Liver (tissue), 9 donors: ENCODE measurements around the gene CFHR3. TPM values are rescaled to one million over a fixed set of nuclear protein-coding genes. Genes with fewer than 3 reads are reported as not detected.

Experiments
- DNase-seq: peaks from one replicate; pipeline ENCODE4 v3.0.0-alpha.2; 2017; ENCODE audit warnings: low spot score
- H3K27ac ChIP-seq, 2 donors: one replicate each; pipeline ENCODE4 v1.7.0; 2013; ENCODE audit warnings: inconsistent platforms in 2 of 2, low read length in 2 of 2, control low read depth in 1 of 2, low read depth in 1 of 2, mild to moderate bottlenecking in 1 of 2
- H3K27me3 ChIP-seq, 4 donors: one replicate each; pipeline versions ENCODE4 v1.6.1 to v1.7.0; 2013; ENCODE audit warnings: low read length in 3 of 4, inconsistent platforms in 1 of 4, mild to moderate bottlenecking in 1 of 4, moderate library complexity in 1 of 4; ENCODE audit not compliant: control insufficient read depth in 4 of 4, insufficient read depth in 4 of 4
- H3K36me3 ChIP-seq, 4 donors: one replicate each; pipeline versions ENCODE4 v1.6.1 to v1.7.0; 2013; ENCODE audit warnings: low read length in 3 of 4, mild to moderate bottlenecking in 3 of 4, low read depth in 1 of 4, moderate library complexity in 1 of 4; ENCODE audit not compliant: control insufficient read depth in 4 of 4, insufficient read depth in 3 of 4
- H3K4me1 ChIP-seq, 4 donors: one replicate each; pipeline versions ENCODE4 v1.6.1 to v1.7.0; 2013; ENCODE audit warnings: low read length in 3 of 4, mild to moderate bottlenecking in 3 of 4, moderate library complexity in 1 of 4; ENCODE audit not compliant: control insufficient read depth in 4 of 4, insufficient read depth in 4 of 4
- H3K4me3 ChIP-seq, 3 donors: one replicate each; pipeline versions ENCODE4 v1.6.1 to v1.7.0; 2013; ENCODE audit warnings: low read length in 3 of 3, control low read depth in 1 of 3, low read depth in 1 of 3, mild to moderate bottlenecking in 1 of 3
- H3K9ac ChIP-seq, 2 donors: one replicate each; pipeline ENCODE4 v1.7.0; 2013; ENCODE audit warnings: low read length in 2 of 2, mild to moderate bottlenecking in 2 of 2, moderate library complexity in 2 of 2, control low read depth in 1 of 2, low read depth in 1 of 2
- H3K9me3 ChIP-seq, 4 donors: one replicate each; pipeline versions ENCODE4 v1.6.1 to v1.7.0; 2013; ENCODE audit warnings: low read length in 3 of 4; ENCODE audit not compliant: control insufficient read depth in 4 of 4
- FOXA1 ChIP-seq: IDR thresholded peaks from 2 replicates; pipeline ENCODE4 v1.6.1; 2016; ENCODE audit warnings: antibody characterized with exemption
- FOXA2 ChIP-seq: IDR thresholded peaks from 2 replicates; pipeline ENCODE4 v1.6.1; 2016; ENCODE audit warnings: antibody characterized with exemption
- HNF4A ChIP-seq, 2 donors: conservative IDR thresholded peaks; 2 replicates each; pipeline ENCODE4 v1.6.1; 2016; ENCODE audit warnings: antibody characterized with exemption in 2 of 2, mild to moderate bottlenecking in 2 of 2
- HNF4G ChIP-seq: IDR thresholded peaks from 2 replicates; pipeline ENCODE4 v1.6.1; 2016; ENCODE audit warnings: antibody characterized with exemption
- JUND ChIP-seq, 2 donors: IDR thresholded peaks; 2 replicates each; pipeline ENCODE4 v1.6.1; 2016; ENCODE audit warnings: antibody characterized with exemption in 2 of 2
- NR2F2 ChIP-seq: IDR thresholded peaks from 2 replicates; pipeline ENCODE4 v1.6.1; 2016; ENCODE audit warnings: antibody characterized with exemption
- RAD21 ChIP-seq, 2 donors: IDR thresholded peaks; 2 replicates each; pipeline ENCODE4 v1.6.1; 2016; ENCODE audit warnings: antibody characterized with exemption in 2 of 2, mild to moderate bottlenecking in 2 of 2
- RXRA ChIP-seq, 2 donors: IDR thresholded peaks; 2 replicates each; pipeline ENCODE4 v1.6.1; 2017 to 2018; ENCODE audit warnings: antibody characterized with exemption in 2 of 2, mild to moderate bottlenecking in 1 of 2
- SP1 ChIP-seq: IDR thresholded peaks from 2 replicates; pipeline ENCODE4 v1.6.1; 2018; ENCODE audit warnings: antibody characterized with exemption, mild to moderate bottlenecking
- TAF1 ChIP-seq: conservative IDR thresholded peaks from 2 replicates; pipeline ENCODE4 v1.6.1; 2016; ENCODE audit warnings: antibody characterized with exemption, mild to moderate bottlenecking
- YY1 ChIP-seq: IDR thresholded peaks from 2 replicates; pipeline ENCODE4 v1.6.1; 2016; ENCODE audit warnings: antibody characterized with exemption, mild to moderate bottlenecking
- WGBS: extraction: QIAGEN DNeasy Blood & Tissue Kit; methylation state at CpG from one replicate; pipeline ENCODE4 v1.1.7; 2013; 5-methylcytosine and 5-hydroxymethylcytosine counted together
- polyA plus RNA-seq, 2 donors: library from polyadenylated mRNA; stranded (reverse) in 1 of 2; unstranded in 1 of 2; fragments of 200-250 nt in 1 of 2; fragments of >200 nt in 1 of 2; fragmentation: Nextera tagmentation in 1 of 2; extraction: Ambion mirVana in 1 of 2; gene quantifications; one replicate each; pipeline versions ENCODE4 v1.2.1 to v1.2.3, GENCODE V29; 2013 to 2015
- total RNA-seq, 2 donors: library from RNA; depleted of rRNA; stranded (reverse); fragments of >200 nt; gene quantifications; one replicate each; pipeline ENCODE4 v1.2.3, GENCODE V29; 2014
- TF ChIP-seq, protein P1 (sequence below): IDR thresholded peaks from 2 replicates; pipeline ENCODE4 v1.6.1; 2016; ENCODE audit warnings: antibody characterized with exemption
- TF ChIP-seq, protein P2 (sequence below): IDR thresholded peaks from 2 replicates; pipeline ENCODE4 v1.6.1; 2016; ENCODE audit warnings: antibody characterized with exemption, mild to moderate bottlenecking
- TF ChIP-seq, protein P3 (sequence below): fragments of 150-350 bp; IDR thresholded peaks from 2 replicates; pipeline ENCODE4 v1.5.1; 2017; ENCODE audit warnings: improper control_type of control experiment, low read depth, low read length; ENCODE audit not compliant: missing input control
- TF ChIP-seq, protein P4 (sequence below): IDR thresholded peaks from 2 replicates; pipeline ENCODE4 v1.6.1; 2016; ENCODE audit warnings: antibody characterized with exemption
- TF ChIP-seq, protein P5 (sequence below): IDR thresholded peaks from 2 replicates; pipeline ENCODE4 v1.6.1; 2016; ENCODE audit warnings: antibody characterized with exemption
- donor health status: healthy.
- donor health status: healthy.
- donor health status: healthy.
- donor health status: healthy.
- donor health status: healthy.

The CFHR3 gene
- total and polyA plus RNA-seq, 4 donors: 64.2 to 393 (median 155) TPM

DNA sequence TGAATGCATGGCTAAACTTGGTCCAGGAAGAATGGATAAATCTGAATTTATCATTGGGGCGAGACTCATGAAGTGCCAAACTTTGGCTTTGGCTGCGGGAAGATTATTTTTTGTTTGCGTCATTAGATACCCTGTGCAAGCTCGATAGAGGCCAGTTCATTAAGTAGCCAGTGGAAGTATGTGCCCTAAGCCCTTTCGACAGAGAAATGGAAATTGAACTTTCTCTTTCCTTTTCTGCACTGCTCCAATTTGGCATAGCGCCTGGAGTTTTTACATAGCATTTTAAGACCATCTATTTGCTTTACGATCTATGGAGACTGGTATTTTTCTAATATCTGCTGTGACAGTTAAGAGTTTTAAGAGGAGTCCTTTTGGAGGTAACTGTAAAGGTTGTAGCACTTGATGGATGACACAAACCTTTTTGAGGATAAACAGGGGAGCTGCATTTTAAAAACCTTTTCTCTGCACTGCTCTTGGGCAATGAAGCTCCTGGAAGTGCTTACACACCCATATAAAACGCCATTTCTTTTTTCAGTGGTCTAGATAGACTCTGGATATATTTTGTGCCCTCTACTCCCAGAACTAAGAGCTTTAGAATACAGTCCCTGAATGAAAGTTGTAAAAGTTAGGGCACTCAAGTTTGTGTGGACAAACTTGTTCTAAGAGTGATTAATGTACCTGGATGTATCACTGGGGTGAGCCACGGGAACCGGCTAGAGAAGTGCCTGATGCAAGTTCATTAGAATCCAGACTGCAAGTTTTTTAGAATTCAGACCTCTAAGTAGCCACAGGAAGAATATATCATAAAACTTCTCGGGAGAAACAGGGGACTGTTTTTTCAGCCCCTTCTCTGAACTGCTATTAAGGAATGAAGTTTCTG is 41.3 kb upstream of the CFHR3 start:
- TF ChIP-seq YY1 (no peak), NR2F2 (peak; percentile 19)
- no peak for DNase-seq
- Histone ChIP-seq H3K9me3 (no peaks in the 10 kb centered on the region), H3K36me3 (peaks cover 0 to 42% (median 31%) of the 10 kb centered on the region in 4 donors), H3K4me3 (no peak overlapping the region), H3K27me3 (no peaks in the 10 kb centered on the region), H3K4me1 (peaks cover 2 to 28% (median 17%) of the 10 kb centered on the region in 4 donors), H3K27ac (peak overlapping the region; percentile 23 to 26), H3K9ac (no peak overlapping the region)
- WGBS: 62% methylated on average over 11 of the region's 11 CpGs

DNA sequence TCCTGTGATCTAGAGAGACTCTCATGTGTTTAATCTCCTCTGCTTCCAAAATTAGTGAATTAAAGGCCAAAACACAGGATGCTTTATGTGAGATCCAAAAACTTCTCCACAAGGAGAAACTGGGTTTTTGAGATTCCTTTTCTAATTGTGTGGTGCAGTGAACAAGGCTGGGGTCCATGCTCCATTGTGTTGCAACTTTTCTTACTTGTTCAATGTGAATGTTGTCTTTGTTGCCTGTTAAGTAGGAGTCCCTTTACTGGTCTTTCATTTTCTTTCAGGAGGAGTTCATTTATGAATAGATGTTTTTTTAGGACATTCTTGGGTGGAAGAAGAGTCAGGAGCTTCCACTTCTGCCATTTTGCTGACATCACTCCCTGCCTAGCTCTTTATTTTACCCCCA is 40.6 kb upstream of the CFHR3 start:
- no peak for DNase-seq
- H3K27ac ChIP-seq: peak overlapping the region; percentile 7 to 26
- no peak overlapping the region for H3K9ac ChIP-seq
- H3K9me3 ChIP-seq: peaks cover 0 to 4% (median 0%) of the 10 kb centered on the region in 4 donors
- H3K36me3 ChIP-seq: peaks cover 0 to 48% (median 35%) of the 10 kb centered on the region in 4 donors
- H3K27me3 ChIP-seq: no peaks in the 10 kb centered on the region
- H3K4me3 ChIP-seq: no peak overlapping the region
- peaks cover 2 to 35% (median 21%) of the 10 kb centered on the region in 4 donors for H3K4me1 ChIP-seq
- no peak for TF ChIP-seq HNF4G
- TF ChIP-seq, protein P1, sequence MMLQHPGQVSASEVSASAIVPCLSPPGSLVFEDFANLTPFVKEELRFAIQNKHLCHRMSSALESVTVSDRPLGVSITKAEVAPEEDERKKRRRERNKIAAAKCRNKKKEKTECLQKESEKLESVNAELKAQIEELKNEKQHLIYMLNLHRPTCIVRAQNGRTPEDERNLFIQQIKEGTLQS: no peak
- no peak for TF ChIP-seq HNF4A (conservative IDR thresholded peaks at IDR 0.05)
- no peak for TF ChIP-seq NR2F2
- TF ChIP-seq, protein P2, sequence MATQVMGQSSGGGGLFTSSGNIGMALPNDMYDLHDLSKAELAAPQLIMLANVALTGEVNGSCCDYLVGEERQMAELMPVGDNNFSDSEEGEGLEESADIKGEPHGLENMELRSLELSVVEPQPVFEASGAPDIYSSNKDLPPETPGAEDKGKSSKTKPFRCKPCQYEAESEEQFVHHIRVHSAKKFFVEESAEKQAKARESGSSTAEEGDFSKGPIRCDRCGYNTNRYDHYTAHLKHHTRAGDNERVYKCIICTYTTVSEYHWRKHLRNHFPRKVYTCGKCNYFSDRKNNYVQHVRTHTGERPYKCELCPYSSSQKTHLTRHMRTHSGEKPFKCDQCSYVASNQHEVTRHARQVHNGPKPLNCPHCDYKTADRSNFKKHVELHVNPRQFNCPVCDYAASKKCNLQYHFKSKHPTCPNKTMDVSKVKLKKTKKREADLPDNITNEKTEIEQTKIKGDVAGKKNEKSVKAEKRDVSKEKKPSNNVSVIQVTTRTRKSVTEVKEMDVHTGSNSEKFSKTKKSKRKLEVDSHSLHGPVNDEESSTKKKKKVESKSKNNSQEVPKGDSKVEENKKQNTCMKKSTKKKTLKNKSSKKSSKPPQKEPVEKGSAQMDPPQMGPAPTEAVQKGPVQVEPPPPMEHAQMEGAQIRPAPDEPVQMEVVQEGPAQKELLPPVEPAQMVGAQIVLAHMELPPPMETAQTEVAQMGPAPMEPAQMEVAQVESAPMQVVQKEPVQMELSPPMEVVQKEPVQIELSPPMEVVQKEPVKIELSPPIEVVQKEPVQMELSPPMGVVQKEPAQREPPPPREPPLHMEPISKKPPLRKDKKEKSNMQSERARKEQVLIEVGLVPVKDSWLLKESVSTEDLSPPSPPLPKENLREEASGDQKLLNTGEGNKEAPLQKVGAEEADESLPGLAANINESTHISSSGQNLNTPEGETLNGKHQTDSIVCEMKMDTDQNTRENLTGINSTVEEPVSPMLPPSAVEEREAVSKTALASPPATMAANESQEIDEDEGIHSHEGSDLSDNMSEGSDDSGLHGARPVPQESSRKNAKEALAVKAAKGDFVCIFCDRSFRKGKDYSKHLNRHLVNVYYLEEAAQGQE: no peak
- TF ChIP-seq, protein P3, sequence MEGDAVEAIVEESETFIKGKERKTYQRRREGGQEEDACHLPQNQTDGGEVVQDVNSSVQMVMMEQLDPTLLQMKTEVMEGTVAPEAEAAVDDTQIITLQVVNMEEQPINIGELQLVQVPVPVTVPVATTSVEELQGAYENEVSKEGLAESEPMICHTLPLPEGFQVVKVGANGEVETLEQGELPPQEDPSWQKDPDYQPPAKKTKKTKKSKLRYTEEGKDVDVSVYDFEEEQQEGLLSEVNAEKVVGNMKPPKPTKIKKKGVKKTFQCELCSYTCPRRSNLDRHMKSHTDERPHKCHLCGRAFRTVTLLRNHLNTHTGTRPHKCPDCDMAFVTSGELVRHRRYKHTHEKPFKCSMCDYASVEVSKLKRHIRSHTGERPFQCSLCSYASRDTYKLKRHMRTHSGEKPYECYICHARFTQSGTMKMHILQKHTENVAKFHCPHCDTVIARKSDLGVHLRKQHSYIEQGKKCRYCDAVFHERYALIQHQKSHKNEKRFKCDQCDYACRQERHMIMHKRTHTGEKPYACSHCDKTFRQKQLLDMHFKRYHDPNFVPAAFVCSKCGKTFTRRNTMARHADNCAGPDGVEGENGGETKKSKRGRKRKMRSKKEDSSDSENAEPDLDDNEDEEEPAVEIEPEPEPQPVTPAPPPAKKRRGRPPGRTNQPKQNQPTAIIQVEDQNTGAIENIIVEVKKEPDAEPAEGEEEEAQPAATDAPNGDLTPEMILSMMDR: no peak
- no peak for TF ChIP-seq FOXA2
- TF ChIP-seq, protein P4, sequence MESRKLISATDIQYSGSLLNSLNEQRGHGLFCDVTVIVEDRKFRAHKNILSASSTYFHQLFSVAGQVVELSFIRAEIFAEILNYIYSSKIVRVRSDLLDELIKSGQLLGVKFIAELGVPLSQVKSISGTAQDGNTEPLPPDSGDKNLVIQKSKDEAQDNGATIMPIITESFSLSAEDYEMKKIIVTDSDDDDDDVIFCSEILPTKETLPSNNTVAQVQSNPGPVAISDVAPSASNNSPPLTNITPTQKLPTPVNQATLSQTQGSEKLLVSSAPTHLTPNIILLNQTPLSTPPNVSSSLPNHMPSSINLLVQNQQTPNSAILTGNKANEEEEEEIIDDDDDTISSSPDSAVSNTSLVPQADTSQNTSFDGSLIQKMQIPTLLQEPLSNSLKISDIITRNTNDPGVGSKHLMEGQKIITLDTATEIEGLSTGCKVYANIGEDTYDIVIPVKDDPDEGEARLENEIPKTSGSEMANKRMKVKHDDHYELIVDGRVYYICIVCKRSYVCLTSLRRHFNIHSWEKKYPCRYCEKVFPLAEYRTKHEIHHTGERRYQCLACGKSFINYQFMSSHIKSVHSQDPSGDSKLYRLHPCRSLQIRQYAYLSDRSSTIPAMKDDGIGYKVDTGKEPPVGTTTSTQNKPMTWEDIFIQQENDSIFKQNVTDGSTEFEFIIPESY: no peak
- no peak for TF ChIP-seq JUND (IDR thresholded peaks at IDR 0.05)
- no peak for TF ChIP-seq RAD21 (IDR thresholded peaks at IDR 0.05)
- TF ChIP-seq, protein P5, sequence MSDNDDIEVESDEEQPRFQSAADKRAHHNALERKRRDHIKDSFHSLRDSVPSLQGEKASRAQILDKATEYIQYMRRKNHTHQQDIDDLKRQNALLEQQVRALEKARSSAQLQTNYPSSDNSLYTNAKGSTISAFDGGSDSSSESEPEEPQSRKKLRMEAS: no peak
- TF ChIP-seq YY1: no peak
- no peak for TF ChIP-seq RXRA (IDR thresholded peaks at IDR 0.05)
- no peak for TF ChIP-seq SP1
- TF ChIP-seq TAF1: no peak
- TF ChIP-seq FOXA1: no peak
